ENCODE results near the gene EPHB4. TPM values are rescaled to one million over a fixed set of nuclear protein-coding genes. Genes with fewer than 3 reads are reported as not detected.

Gene EPHB4
- total and polyA plus RNA-seq, 10 of the 15 experiments (the other 5 are each of a cell fraction or from before 2014, with no cell fraction given) = 0.32 to 0.85 (median 0.48) TPM; not detected in 4

GRCh38 chr7:100764841-100765240, 62.5 kb downstream of the EPHB4 start:
- Histone ChIP-seq H3K27me3 (replicated peaks in 1 of 2; ENCODE audit: control insufficient read depth in 2 of 2, insufficient read depth in 2 of 2, low read length in 1 of 2) (peaks cover 0 to 1% of the 10 kb centered on the region in 2 experiments; a peak in 1 of 4 replicates), H3K79me2 (ENCODE audit: control insufficient read depth, insufficient read depth, low read length) (no peaks in the 10 kb centered on the region), H3K27ac (ENCODE audit: control insufficient read depth, insufficient read depth) (no peak overlapping the region), H2AFZ (ENCODE audit: control insufficient read depth, low read depth, low read length) (no peak overlapping the region), H4K20me1 (ENCODE audit: control insufficient read depth, insufficient read depth) (no peaks in the 10 kb centered on the region), H3K36me3 (ENCODE audit: control insufficient read depth in 2 of 2, insufficient read depth in 2 of 2, low read length in 1 of 2) (no peaks in the 10 kb centered on the region), H3K4me2 (ENCODE audit: control insufficient read depth, insufficient read depth) (no peak overlapping the region), H3K4me1 (ENCODE audit: control insufficient read depth, insufficient read depth, low read length) (no peaks in the 10 kb centered on the region), H3K9me3 (replicated peaks; ENCODE audit: control insufficient read depth, insufficient read depth, low read length) (no peaks in the 10 kb centered on the region), H3K9ac (ENCODE audit: control insufficient read depth, insufficient read depth, low read length) (no peak overlapping the region), H3K4me3 (no peak overlapping the region)
- SMC1A ChIA-PET (ENCODE audit: uncharacterized antibody, unreplicated experiment) = no interaction called here
- ATAC-seq (no peak), DNase-seq (ENCODE audit: low read depth, low spot score) (no peak), FAIRE-seq (no peak)
- no TSS peak for BruUV-seq (replicated peaks)
- intact Hi-C loops (cut with micrococcal nuclease; ENCODE audit: unreplicated experiment) = no loop called here
- CTCF ChIA-PET = no interaction called here
- 27% methylated on average over 10 of the region's 10 CpGs for WGBS (ENCODE audit: insufficient coverage, insufficient replicate concordance, low lambda C conversion rate, missing lambda C conversion rate)
- in situ Hi-C loops (cut with MboI) = no loop called here
- TF ChIP-seq EP300 (IDR thresholded peaks at IDR 0.05; ENCODE audit: borderline replicate concordance in 1 of 2, control insufficient read depth in 1 of 2, low read depth in 2 of 2, low read length in 2 of 2) (no peak), HDAC2 (IDR thresholded peaks at IDR 0.05) (no peak), POLR2AphosphoS5 (IDR thresholded peaks at IDR 0.05; ENCODE audit: low read length) (no peak)
- TF ChIP-seq, protein P1, sequence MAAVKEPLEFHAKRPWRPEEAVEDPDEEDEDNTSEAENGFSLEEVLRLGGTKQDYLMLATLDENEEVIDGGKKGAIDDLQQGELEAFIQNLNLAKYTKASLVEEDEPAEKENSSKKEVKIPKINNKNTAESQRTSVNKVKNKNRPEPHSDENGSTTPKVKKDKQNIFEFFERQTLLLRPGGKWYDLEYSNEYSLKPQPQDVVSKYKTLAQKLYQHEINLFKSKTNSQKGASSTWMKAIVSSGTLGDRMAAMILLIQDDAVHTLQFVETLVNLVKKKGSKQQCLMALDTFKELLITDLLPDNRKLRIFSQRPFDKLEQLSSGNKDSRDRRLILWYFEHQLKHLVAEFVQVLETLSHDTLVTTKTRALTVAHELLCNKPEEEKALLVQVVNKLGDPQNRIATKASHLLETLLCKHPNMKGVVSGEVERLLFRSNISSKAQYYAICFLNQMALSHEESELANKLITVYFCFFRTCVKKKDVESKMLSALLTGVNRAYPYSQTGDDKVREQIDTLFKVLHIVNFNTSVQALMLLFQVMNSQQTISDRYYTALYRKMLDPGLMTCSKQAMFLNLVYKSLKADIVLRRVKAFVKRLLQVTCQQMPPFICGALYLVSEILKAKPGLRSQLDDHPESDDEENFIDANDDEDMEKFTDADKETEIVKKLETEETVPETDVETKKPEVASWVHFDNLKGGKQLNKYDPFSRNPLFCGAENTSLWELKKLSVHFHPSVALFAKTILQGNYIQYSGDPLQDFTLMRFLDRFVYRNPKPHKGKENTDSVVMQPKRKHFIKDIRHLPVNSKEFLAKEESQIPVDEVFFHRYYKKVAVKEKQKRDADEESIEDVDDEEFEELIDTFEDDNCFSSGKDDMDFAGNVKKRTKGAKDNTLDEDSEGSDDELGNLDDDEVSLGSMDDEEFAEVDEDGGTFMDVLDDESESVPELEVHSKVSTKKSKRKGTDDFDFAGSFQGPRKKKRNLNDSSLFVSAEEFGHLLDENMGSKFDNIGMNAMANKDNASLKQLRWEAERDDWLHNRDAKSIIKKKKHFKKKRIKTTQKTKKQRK (IDR thresholded peaks at IDR 0.05; ENCODE audit: low read depth, low read length) = no peak
- POLR2A ChIA-PET = no interaction called here
- RAD21 ChIA-PET (ENCODE audit: unreplicated experiment) = no interaction called here
